Epithelial cell of proximal tubule (primary cell): Measurements from ENCODE around the gene DLK1. TPM values are rescaled to one million over a fixed set of nuclear protein-coding genes. Genes with fewer than 3 reads are reported as not detected.

Experiments used
- DNase-seq: peaks from one replicate; pipeline ENCODE4 v3.0.0-alpha.2; 2011; ENCODE audit warnings: low read depth
- H3K4me3 ChIP-seq: 2 replicates; pipeline ENCODE4 v1.5.1; 2011; ENCODE audit warnings: low read depth, mild to moderate bottlenecking, low read length
- CTCF ChIP-seq: conservative IDR thresholded peaks from 2 replicates; pipeline ENCODE4 v1.5.1; 2012; ENCODE audit warnings: low read depth, mild to moderate bottlenecking, low read length
- total RNA-seq: library from RNA; depleted of rRNA; stranded (reverse); fragments of >200 nt; gene quantifications from 2 replicates; pipeline ENCODE4 v1.2.3, GENCODE V29; 2015

DLK1 gene
- total RNA-seq: not detected in 2 replicates

GRCh38 chr14:100726550-100727085 is at the start of gene DLK1:
Gene DLK1 (plus strand): TSS chr14:100726892. CDS start chr14:100727069, 177 bp downstream.
- TF ChIP-seq CTCF: no peak
- no peak for DNase-seq
- no peak within 1 kb of the TSS for H3K4me3 ChIP-seq

- no peak for TF ChIP-seq CTCF
- no peak for DNase-seq
- no peak overlapping the region for H3K4me3 ChIP-seq
Observed at GRCh38 chr14:100677152-100677551, 49.5 kb upstream of the DLK1 start.

GRCh38 chr14:100677554-100678468 is 48.9 kb upstream of the DLK1 start:
- no peak for DNase-seq
- TF ChIP-seq CTCF: no peak
- no peak overlapping the region for H3K4me3 ChIP-seq

GRCh38 chr14:100678469-100678828 is 48.2 kb upstream of the DLK1 start:
- TF ChIP-seq CTCF: no peak
- no peak for DNase-seq
- H3K4me3 ChIP-seq: no peak overlapping the region

GRCh38 chr14:100679153-100679552 is 47.5 kb upstream of the DLK1 start:
- no peak overlapping the region for H3K4me3 ChIP-seq
- no peak for TF ChIP-seq CTCF

GRCh38 chr14:100679707-100680438 is 46.8 kb upstream of the DLK1 start:
- peak; percentile 69 for DNase-seq
- no peak overlapping the region for H3K4me3 ChIP-seq
- TF ChIP-seq CTCF: no peak

More at GRCh38 chr14:100679153-100679552, 47.5 kb upstream of the DLK1 start:
- no peak for DNase-seq
